Measurements from ENCODE around the gene CRYAB.
"Not testable (repeated sequence)": the region's sequence is repeated elsewhere in the genome, so short reads cannot be mapped to it uniquely, and the experiment has no call there.

The CRYAB gene

GRCh38 chr11:111906680-111907079 is 4.9 kb downstream of the CRYAB start:
- no peak for DNase-seq

- no peak for DNase-seq
These were observed 6.2 kb downstream of the CRYAB start for GRCh38 chr11:111905411-111905810.

DNA sequence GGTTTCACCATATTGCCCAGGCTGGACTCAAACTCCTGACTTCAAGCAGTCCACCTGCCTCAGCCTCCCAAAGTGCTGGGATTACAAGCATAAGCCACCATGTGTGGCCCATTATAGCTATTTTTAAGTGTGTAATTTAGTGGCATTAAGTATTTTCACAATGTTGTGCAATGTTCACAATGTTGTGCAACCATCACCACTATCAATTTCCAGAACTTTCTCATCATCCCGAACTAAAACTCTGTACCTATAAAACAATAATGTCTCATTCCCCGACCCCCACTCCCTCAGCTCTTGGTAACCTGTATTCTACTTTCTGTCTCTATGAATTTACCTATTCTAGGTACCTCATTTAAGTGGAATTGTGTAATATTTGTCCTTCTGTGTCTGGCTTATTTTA is 24.7 kb downstream of the CRYAB start:
- DNase-seq = no peak

GRCh38 chr11:111886032-111886431 is 25.5 kb downstream of the CRYAB start:
- DNase-seq = no peak

- not testable (repeated sequence) for DNase-seq
These were observed 26.5 kb downstream of the CRYAB start for GRCh38 chr11:111885053-111885452.

GRCh38 chr11:111882202-111882601 is 29.4 kb downstream of the CRYAB start:
- no peak for DNase-seq

GRCh38 chr11:111879637-111879960 is 32.0 kb downstream of the CRYAB start:
- no peak for DNase-seq

GRCh38 chr11:111878849-111879636 is 32.5 kb downstream of the CRYAB start, which contains the start of the genes CFAP68 and FDXACB1:
Gene CFAP68, plus strand, starts transcription at chr11:111879541. Its CDS starts 20 bp downstream, at chr11:111879561.
Gene FDXACB1, minus strand, starts transcription at chr11:111879165. Its CDS starts 33 bp downstream, at chr11:111879132.
- peak; percentile 98 for DNase-seq

- peak; percentile 55 for DNase-seq
These were observed 33.2 kb downstream of the CRYAB start for GRCh38 chr11:111878385-111878848.

DNA sequence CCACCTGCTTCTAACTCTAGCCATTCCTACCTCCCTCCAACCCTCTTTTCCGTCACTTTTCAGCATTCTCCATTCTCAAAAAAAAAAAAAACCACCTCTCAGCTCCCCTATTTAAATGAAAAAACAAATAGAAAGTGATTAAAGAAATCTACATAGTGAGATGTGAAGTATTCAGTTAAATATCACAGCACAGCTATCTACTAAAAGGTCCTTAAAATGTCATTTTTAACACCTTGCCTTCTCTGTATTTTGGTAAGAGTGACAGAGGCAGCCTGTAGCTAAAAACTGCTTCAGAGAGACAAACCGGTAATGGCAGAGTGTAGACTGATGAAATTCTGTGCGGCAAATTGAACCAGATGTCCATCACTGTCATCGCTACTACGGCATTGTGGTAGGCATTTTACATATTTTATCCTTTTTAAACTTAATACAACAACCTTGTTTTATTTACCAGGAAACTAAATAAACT is 39.8 kb downstream of the CRYAB start:
- peak; percentile 4 for DNase-seq

- peak; percentile 79 for DNase-seq
These were observed 40.5 kb downstream of the CRYAB start, which contains the start of gene ALG9 for GRCh38 chr11:111870886-111871692. Gene ALG9, minus strand, starts transcription at chr11:111871581. Its CDS starts 99 bp downstream, at chr11:111871482.

GRCh38 chr11:111870522-111870885 is 41.1 kb downstream of the CRYAB start:
- DNase-seq = no peak

DNA sequence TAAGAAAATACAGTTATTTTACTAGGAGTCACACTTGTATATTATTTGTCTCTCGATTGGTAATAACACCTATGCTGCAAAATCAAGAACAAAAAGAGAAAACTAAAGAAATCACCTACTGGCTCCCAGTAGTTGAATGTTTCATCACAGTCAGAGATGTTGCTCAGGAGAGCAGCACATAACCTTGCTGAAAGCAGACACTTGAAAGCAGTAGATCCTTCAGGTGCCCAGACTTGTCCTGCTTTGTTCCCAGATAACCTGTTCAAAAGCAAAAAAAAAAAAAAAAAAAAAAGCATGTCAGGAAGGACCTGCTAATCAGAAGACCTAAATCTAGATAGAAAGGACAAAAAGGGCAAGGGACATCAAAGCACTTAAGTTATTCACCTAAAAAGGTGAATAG is 41.5 kb downstream of the CRYAB start:
- DNase-seq = no peak

DNA sequence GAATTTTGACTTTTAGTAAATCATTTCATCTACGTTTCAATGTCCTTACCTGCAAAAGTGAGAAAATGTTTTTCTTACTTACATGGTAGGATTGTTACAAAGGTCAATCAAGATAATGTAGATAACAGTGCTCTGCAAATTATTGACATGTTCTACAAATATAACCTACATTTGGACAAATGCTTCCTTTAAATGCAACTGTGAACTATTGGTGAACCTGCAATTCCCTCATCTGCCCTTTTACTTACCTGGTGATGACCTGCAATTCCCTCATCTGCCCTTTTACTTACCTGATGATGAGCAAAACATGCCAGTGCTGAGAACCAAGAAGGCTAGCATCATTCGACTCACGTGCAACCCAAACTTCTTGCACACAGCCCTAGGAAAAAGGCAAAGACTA is 51.3 kb downstream of the CRYAB start:
- no peak for DNase-seq
